ENCODE data around the gene SPNS2. TPM values are rescaled to one million over a fixed set of nuclear protein-coding genes. Genes with fewer than 3 reads are reported as not detected.

The SPNS2 gene
- total and polyA plus RNA-seq, 4 donors, result 2.3 to 56.2 (median 17.2) TPM

- Histone ChIP-seq H3K4me1 (ENCODE audit: control insufficient read depth in 1 of 2, insufficient read depth in 2 of 2, low read length in 2 of 2) (no peaks in the 10 kb centered on the region), H3K27me3 (ENCODE audit: control insufficient read depth in 1 of 2, insufficient read depth in 2 of 2, low read length in 1 of 2) (no peaks in the 10 kb centered on the region), H3K27ac (ENCODE audit: low read depth in 1 of 2, low read length in 2 of 2) (no peak overlapping the region), H3K36me3 (ENCODE audit: control insufficient read depth in 1 of 2, insufficient read depth in 2 of 2, low read length in 1 of 2) (no peaks in the 10 kb centered on the region), H3K4me3 (ENCODE audit: low read length in 2 of 2) (no peak overlapping the region), H3K9me3 (ENCODE audit: control insufficient read depth, low read length) (no peaks in the 10 kb centered on the region)
- DNase-seq, result peak in 1 of 2 donors; percentile 26
- WGBS, 2 donors, result 48 to 49% methylated on average over 7 of the region's 7 CpGs
- ATAC-seq (ENCODE audit: low FRiP score), result no peak
- intact Hi-C loops (cut with DNase I), result no loop called here
These were observed 83.4 kb downstream of the SPNS2 start for GRCh38 chr17:4582101-4582501.

GRCh38 chr17:4582691-4583090 is 84.0 kb downstream of the SPNS2 start:
- Histone ChIP-seq H3K36me3 (ENCODE audit: control insufficient read depth in 1 of 2, insufficient read depth in 2 of 2, low read length in 1 of 2) (no peaks in the 10 kb centered on the region), H3K27me3 (ENCODE audit: control insufficient read depth in 1 of 2, insufficient read depth in 2 of 2, low read length in 1 of 2) (no peaks in the 10 kb centered on the region), H3K4me3 (ENCODE audit: low read length in 2 of 2) (no peak overlapping the region), H3K4me1 (ENCODE audit: control insufficient read depth in 1 of 2, insufficient read depth in 2 of 2, low read length in 2 of 2) (no peaks in the 10 kb centered on the region), H3K9me3 (ENCODE audit: control insufficient read depth, low read length) (no peaks in the 10 kb centered on the region), H3K27ac (ENCODE audit: low read depth in 1 of 2, low read length in 2 of 2) (no peak overlapping the region)
- 87 to 90% methylated on average over 8 of the region's 8 CpGs for WGBS, 2 donors
- ATAC-seq (ENCODE audit: low FRiP score) (no peak), DNase-seq (peak in 1 of 2 donors; percentile 35)
- intact Hi-C loops (cut with DNase I), result no loop called here

DNA sequence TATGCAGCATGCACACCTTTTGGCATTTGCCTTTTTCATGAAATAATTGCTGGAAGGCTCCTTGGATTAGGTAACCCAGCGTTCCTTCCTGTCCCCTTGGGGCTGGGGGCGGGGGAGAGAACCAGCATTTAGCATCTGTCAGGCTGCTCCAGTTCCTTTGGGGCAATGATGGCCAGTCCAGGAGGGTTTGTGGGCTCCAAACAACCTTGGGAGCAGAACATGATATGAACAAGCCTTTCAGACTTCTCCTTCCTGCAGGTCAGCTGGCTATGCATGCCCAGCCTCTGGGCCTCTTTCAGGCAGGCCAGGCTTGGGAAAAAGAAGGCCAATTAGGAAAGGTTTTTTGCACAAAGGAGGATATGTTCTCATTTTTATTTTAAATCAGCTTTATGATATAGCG is 84.5 kb downstream of the SPNS2 start:
- Histone ChIP-seq H3K27me3 (ENCODE audit: control insufficient read depth in 1 of 2, insufficient read depth in 2 of 2, low read length in 1 of 2) (no peaks in the 10 kb centered on the region), H3K4me3 (ENCODE audit: low read length in 2 of 2) (no peak overlapping the region), H3K27ac (ENCODE audit: low read depth in 1 of 2, low read length in 2 of 2) (no peak overlapping the region), H3K36me3 (ENCODE audit: control insufficient read depth in 1 of 2, insufficient read depth in 2 of 2, low read length in 1 of 2) (no peaks in the 10 kb centered on the region), H3K4me1 (ENCODE audit: control insufficient read depth in 1 of 2, insufficient read depth in 2 of 2, low read length in 2 of 2) (no peaks in the 10 kb centered on the region), H3K9me3 (ENCODE audit: control insufficient read depth, low read length) (no peaks in the 10 kb centered on the region)
- intact Hi-C loops (cut with DNase I), result no loop called here
- ATAC-seq (ENCODE audit: low FRiP score), result no peak
- WGBS, 2 donors, result 87 to 95% methylated on average over 3 of the region's 3 CpGs
- peak in 1 of 2 donors; percentile 4 for DNase-seq

- no peaks in the 10 kb centered on the region for H3K27me3 ChIP-seq (ENCODE audit: control insufficient read depth in 1 of 2, insufficient read depth in 2 of 2, low read length in 1 of 2)
- H3K4me3 ChIP-seq (ENCODE audit: low read length in 2 of 2), result no peak overlapping the region
- intact Hi-C loops (cut with DNase I), result no loop called here
- no peaks in the 10 kb centered on the region for H3K9me3 ChIP-seq (ENCODE audit: control insufficient read depth, low read length)
- H3K36me3 ChIP-seq (ENCODE audit: control insufficient read depth in 1 of 2, insufficient read depth in 2 of 2, low read length in 1 of 2), result no peaks in the 10 kb centered on the region
- no peak for DNase-seq
- WGBS, 2 donors, result 28% methylated on average over 12 of the region's 12 CpGs
- no peaks in the 10 kb centered on the region for H3K4me1 ChIP-seq (ENCODE audit: control insufficient read depth in 1 of 2, insufficient read depth in 2 of 2, low read length in 2 of 2)
- no peak overlapping the region for H3K27ac ChIP-seq (ENCODE audit: low read depth in 1 of 2, low read length in 2 of 2)
- peak; percentile 40 for ATAC-seq (ENCODE audit: low FRiP score)
These were observed 85.1 kb downstream of the SPNS2 start for GRCh38 chr17:4583782-4584100.

DNA sequence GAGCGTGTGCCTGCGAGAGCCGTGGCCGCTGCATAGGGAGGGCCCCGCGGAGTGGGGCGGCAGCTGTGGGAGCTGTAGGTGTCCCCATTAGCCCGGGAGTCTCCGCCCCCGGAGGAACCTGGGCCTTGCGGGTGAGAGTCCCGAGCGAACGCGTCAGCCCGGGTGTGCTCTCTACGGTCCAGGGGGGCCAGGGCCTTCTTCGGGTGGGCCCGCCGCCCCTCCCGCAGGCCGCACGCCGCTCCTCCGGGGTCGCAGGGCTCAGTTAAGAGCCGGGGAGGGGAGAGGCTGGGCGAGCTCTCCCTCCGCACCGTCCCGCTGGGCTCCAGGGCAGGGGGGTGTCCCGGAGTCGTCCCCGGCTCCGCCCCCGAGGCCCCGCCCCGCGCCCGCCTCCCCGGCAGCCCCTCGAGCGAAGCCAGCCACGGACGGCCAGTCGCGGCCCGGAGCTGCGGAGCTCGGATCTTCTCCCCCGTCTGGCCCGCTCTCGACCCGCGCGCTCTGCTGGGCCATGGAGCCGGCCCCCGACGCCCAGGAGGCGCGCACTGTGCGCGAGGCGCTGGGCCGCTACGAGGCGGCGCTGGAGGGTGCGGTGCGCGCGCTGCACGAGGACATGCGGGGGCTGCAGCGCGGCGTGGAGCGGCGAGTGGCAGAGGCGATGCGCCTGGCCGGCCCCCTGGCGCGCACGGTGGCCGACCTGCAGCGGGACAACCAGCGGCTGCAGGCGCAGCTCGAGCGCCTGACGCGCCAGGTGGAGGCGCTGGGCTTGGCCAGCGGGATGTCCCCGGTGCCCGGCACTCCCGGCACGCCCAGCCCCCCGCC is 85.6 kb downstream of the SPNS2 start, which contains the start of gene SMTNL2:
Gene SMTNL2, plus strand, starts transcription at position 429 of the 816 bp plus-strand sequence. Its CDS starts 77 bp downstream, at position 506.
- H3K4me1 ChIP-seq (ENCODE audit: control insufficient read depth in 1 of 2, insufficient read depth in 2 of 2, low read length in 2 of 2), result no peaks in the 10 kb centered on the region
- H3K4me3 ChIP-seq (ENCODE audit: low read length in 2 of 2), result peak within 1 kb of the TSS; percentile 15 to 17
- no peak for ATAC-seq (ENCODE audit: low FRiP score)
- no peaks in the 10 kb centered on the region for H3K36me3 ChIP-seq (ENCODE audit: control insufficient read depth in 1 of 2, insufficient read depth in 2 of 2, low read length in 1 of 2)
- intact Hi-C loops (cut with DNase I), result no loop called here
- H3K27me3 ChIP-seq (ENCODE audit: control insufficient read depth in 1 of 2, insufficient read depth in 2 of 2, low read length in 1 of 2), result no peaks in the 10 kb centered on the region
- DNase-seq, result peak; percentile 47 to 83
- H3K9me3 ChIP-seq (ENCODE audit: control insufficient read depth, low read length), result no peaks in the 10 kb centered on the region
- 1% methylated on average over 83 to 100 of the region's 100 CpGs for WGBS, 2 donors
- no peak within 1 kb of the TSS for H3K27ac ChIP-seq (ENCODE audit: low read depth in 1 of 2, low read length in 2 of 2)

DNA sequence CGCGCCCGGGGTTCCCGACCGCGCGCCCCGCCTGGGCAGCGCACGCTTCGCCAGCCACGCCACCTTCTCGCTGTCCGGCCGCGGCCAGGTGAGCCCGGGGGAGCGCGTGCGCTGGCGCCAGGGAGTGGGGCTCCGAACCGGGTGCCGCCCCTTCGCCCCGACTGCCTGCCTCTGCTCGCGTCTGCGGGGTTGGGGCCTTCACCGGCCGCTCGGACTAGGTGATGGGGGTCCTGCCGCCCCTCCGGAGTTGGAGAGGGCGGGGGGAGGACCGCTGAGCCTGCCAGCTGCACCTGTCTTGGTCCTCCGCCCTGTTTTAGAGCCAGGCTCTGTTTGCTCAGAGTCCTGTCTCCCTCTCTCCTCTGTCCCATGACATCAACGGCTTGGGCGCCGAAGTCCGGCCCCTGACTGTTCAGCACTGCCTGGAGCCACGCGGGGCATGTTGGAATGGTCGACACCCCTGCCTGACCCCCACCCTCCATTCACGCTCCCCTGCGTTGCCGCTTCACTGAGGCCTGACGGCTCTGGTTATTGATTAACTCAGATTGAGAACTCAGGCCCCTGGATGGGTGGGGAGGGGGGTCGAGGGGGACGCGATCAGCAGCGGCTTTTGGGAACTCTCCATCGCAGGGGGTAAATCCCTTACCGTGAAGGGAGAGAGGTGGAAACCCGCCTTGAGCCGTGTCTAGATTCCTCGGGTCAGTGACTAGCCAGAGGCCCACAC is 86.4 kb downstream of the SPNS2 start:
- intact Hi-C loops (cut with DNase I), result no loop called here
- H3K27me3 ChIP-seq (ENCODE audit: control insufficient read depth in 1 of 2, insufficient read depth in 2 of 2, low read length in 1 of 2), result no peaks in the 10 kb centered on the region
- no peaks in the 10 kb centered on the region for H3K4me1 ChIP-seq (ENCODE audit: control insufficient read depth in 1 of 2, insufficient read depth in 2 of 2, low read length in 2 of 2)
- no peaks in the 10 kb centered on the region for H3K36me3 ChIP-seq (ENCODE audit: control insufficient read depth in 1 of 2, insufficient read depth in 2 of 2, low read length in 1 of 2)
- no peak overlapping the region for H3K4me3 ChIP-seq (ENCODE audit: low read length in 2 of 2)
- WGBS, 2 donors, result 33 to 38% methylated on average over 41 to 57 of the region's 57 CpGs
- ATAC-seq (ENCODE audit: low FRiP score), result no peak
- H3K27ac ChIP-seq (ENCODE audit: low read depth in 1 of 2, low read length in 2 of 2), result no peak overlapping the region
- no peaks in the 10 kb centered on the region for H3K9me3 ChIP-seq (ENCODE audit: control insufficient read depth, low read length)
- DNase-seq, result peak; percentile 37 to 71

GRCh38 chr17:4585638-4585994 is 86.9 kb downstream of the SPNS2 start:
- DNase-seq (no peak), ATAC-seq (ENCODE audit: low FRiP score) (no peak)
- no peaks in the 10 kb centered on the region for H3K27me3 ChIP-seq (ENCODE audit: control insufficient read depth in 1 of 2, insufficient read depth in 2 of 2, low read length in 1 of 2)
- no peaks in the 10 kb centered on the region for H3K9me3 ChIP-seq (ENCODE audit: control insufficient read depth, low read length)
- H3K36me3 ChIP-seq (ENCODE audit: control insufficient read depth in 1 of 2, insufficient read depth in 2 of 2, low read length in 1 of 2), result no peaks in the 10 kb centered on the region
- no peak overlapping the region for H3K27ac ChIP-seq (ENCODE audit: low read depth in 1 of 2, low read length in 2 of 2)
- no peak overlapping the region for H3K4me3 ChIP-seq (ENCODE audit: low read length in 2 of 2)
- H3K4me1 ChIP-seq (ENCODE audit: control insufficient read depth in 1 of 2, insufficient read depth in 2 of 2, low read length in 2 of 2), result no peaks in the 10 kb centered on the region
- intact Hi-C loops (cut with DNase I), result no loop called here
- 90 to 94% methylated on average over 7 of the region's 7 CpGs for WGBS, 2 donors

- no peaks in the 10 kb centered on the region for H3K9me3 ChIP-seq (ENCODE audit: control insufficient read depth, low read length)
- H3K36me3 ChIP-seq (ENCODE audit: control insufficient read depth in 1 of 2, insufficient read depth in 2 of 2, low read length in 1 of 2), result no peaks in the 10 kb centered on the region
- intact Hi-C loops (cut with DNase I), result no loop called here
- H3K27ac ChIP-seq (ENCODE audit: low read depth in 1 of 2, low read length in 2 of 2), result no peak overlapping the region
- DNase-seq (peak in 1 of 2 donors; percentile 5), ATAC-seq (ENCODE audit: low FRiP score) (no peak)
- no peaks in the 10 kb centered on the region for H3K4me1 ChIP-seq (ENCODE audit: control insufficient read depth in 1 of 2, insufficient read depth in 2 of 2, low read length in 2 of 2)
- H3K4me3 ChIP-seq (ENCODE audit: low read length in 2 of 2), result no peak overlapping the region
- 90 to 98% methylated on average over 9 of the region's 9 CpGs for WGBS, 2 donors
- no peaks in the 10 kb centered on the region for H3K27me3 ChIP-seq (ENCODE audit: control insufficient read depth in 1 of 2, insufficient read depth in 2 of 2, low read length in 1 of 2)
These were observed 87.4 kb downstream of the SPNS2 start for GRCh38 chr17:4586043-4586442.

GRCh38 chr17:4587195-4587594 is 88.5 kb downstream of the SPNS2 start:
- WGBS, 2 donors, result 96 to 98% methylated on average over 7 of the region's 7 CpGs
- Histone ChIP-seq H3K36me3 (ENCODE audit: control insufficient read depth in 1 of 2, insufficient read depth in 2 of 2, low read length in 1 of 2) (no peaks in the 10 kb centered on the region), H3K27me3 (ENCODE audit: control insufficient read depth in 1 of 2, insufficient read depth in 2 of 2, low read length in 1 of 2) (no peaks in the 10 kb centered on the region), H3K4me1 (ENCODE audit: control insufficient read depth in 1 of 2, insufficient read depth in 2 of 2, low read length in 2 of 2) (no peaks in the 10 kb centered on the region), H3K4me3 (ENCODE audit: low read length in 2 of 2) (no peak overlapping the region), H3K27ac (ENCODE audit: low read depth in 1 of 2, low read length in 2 of 2) (no peak overlapping the region), H3K9me3 (ENCODE audit: control insufficient read depth, low read length) (no peaks in the 10 kb centered on the region)
- intact Hi-C loops (cut with DNase I), result no loop called here
- ATAC-seq (ENCODE audit: low FRiP score) (no peak), DNase-seq (peak in 1 of 2 donors; percentile 21)
